Measurements from ENCODE around the gene SENP6.
"Not testable (repeated sequence)": the region's sequence is repeated elsewhere in the genome, so short reads cannot be mapped to it uniquely, and the experiment has no call there.

The SENP6 gene

DNA sequence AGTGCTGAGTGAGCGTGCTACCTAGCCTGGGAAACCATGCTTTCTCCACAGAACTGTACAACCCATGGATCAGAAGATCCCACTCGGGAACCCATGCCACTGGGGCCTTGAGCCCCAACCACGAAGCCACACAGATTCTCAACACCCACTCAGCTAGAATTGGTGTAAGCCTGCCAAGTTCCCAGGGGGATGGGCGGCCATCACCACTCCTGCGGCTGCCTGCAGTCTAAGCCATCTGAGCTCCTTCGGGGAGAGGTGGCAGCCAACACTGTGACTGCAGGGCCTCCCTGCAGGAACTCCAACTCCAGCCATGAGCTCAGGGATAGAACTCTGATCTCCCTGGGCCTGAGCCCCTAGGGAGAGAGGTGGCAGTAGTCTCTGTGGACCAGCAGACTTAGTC is 33.6 kb upstream of the SENP6 start:
- no peak overlapping the region for H3K4me3 ChIP-seq (replicated peaks; ENCODE audit: low read depth, low read length)
- H3K27me3 ChIP-seq (replicated peaks; ENCODE audit: control insufficient read depth, insufficient read depth, low read length) = no peaks in the 10 kb centered on the region
- H3K36me3 ChIP-seq (ENCODE audit: control insufficient read depth, insufficient read depth, low read length) = no peaks in the 10 kb centered on the region
- no peak for DNase-seq (ENCODE audit: extremely low read depth, insufficient read length)
- TF ChIP-seq, protein P1, sequence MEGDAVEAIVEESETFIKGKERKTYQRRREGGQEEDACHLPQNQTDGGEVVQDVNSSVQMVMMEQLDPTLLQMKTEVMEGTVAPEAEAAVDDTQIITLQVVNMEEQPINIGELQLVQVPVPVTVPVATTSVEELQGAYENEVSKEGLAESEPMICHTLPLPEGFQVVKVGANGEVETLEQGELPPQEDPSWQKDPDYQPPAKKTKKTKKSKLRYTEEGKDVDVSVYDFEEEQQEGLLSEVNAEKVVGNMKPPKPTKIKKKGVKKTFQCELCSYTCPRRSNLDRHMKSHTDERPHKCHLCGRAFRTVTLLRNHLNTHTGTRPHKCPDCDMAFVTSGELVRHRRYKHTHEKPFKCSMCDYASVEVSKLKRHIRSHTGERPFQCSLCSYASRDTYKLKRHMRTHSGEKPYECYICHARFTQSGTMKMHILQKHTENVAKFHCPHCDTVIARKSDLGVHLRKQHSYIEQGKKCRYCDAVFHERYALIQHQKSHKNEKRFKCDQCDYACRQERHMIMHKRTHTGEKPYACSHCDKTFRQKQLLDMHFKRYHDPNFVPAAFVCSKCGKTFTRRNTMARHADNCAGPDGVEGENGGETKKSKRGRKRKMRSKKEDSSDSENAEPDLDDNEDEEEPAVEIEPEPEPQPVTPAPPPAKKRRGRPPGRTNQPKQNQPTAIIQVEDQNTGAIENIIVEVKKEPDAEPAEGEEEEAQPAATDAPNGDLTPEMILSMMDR (IDR thresholded peaks at IDR 0.05; ENCODE audit: insufficient read depth, low read length, poor library complexity, severe bottlenecking) = no peak

DNA sequence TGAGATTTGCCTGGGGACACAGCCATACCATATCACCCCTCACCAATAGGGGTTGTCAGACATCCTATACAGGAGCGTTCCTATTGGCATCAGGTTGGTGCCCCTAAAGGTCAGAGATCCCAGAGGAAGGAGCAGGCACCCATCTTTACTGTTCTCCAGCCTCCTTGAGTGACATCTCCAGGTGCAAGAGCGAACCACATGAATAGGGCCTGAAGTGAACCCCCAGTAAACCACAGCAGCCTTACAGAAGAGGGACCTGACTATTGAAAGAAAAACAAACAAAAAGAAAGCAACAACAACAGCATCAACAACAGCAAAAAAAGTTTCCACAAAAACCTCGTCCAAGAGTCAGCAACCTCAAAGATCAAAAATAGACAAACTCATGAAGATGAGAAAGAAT is 32.7 kb upstream of the SENP6 start:
- no peaks in the 10 kb centered on the region for H3K36me3 ChIP-seq (ENCODE audit: control insufficient read depth, insufficient read depth, low read length)
- DNase-seq (ENCODE audit: extremely low read depth, insufficient read length) = no peak
- no peak overlapping the region for H3K4me3 ChIP-seq (replicated peaks; ENCODE audit: low read depth, low read length)
- H3K27me3 ChIP-seq (replicated peaks; ENCODE audit: control insufficient read depth, insufficient read depth, low read length) = no peaks in the 10 kb centered on the region
- TF ChIP-seq, protein P1 (IDR thresholded peaks at IDR 0.05; ENCODE audit: insufficient read depth, low read length, poor library complexity, severe bottlenecking) = no peak

DNA sequence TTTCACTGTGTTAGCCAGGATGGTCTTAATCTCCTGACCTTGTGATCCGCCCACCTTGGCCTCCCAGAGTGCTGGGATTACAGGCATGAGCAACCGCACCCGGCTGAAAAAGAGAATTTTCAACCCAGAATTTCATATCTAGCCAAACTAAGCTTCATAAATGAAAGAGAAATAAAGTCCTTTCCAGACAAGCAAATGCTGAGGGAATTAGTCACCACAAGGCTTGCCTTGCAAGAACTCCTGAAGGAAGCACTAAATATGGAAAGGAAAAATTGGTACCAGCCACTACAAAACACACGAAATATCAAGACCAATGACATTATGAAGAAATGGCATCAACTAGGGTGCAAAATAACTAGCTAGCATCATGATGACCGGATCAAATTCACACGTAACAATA is 31.0 kb upstream of the SENP6 start:
- H3K36me3 ChIP-seq (ENCODE audit: control insufficient read depth, insufficient read depth, low read length); H3K4me3 ChIP-seq (replicated peaks; ENCODE audit: low read depth, low read length); DNase-seq (ENCODE audit: extremely low read depth, insufficient read length); H3K27me3 ChIP-seq (replicated peaks; ENCODE audit: control insufficient read depth, insufficient read depth, low read length): not testable (repeated sequence)

DNA sequence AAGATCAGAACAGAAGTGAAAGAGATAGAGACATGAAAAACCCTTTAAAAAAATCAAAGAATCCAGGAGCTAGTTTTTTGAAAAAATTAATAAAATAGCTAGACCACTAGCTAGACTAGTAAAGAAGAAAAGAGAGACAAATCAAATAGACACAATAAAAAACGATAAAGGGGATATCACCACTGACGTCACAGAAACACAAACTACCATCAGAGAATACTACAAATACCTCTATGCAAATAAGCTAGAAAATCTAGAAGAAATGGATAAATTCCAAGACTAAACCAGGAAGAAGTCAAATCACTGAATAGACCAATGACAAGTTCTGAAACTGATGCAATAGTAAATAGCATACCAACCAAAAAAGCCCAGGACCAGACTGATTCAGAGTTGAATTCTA is 29.6 kb upstream of the SENP6 start:
- Histone ChIP-seq H3K27me3 (replicated peaks; ENCODE audit: control insufficient read depth, insufficient read depth, low read length) (no peaks in the 10 kb centered on the region), H3K4me3 (replicated peaks; ENCODE audit: low read depth, low read length) (no peak overlapping the region), H3K36me3 (ENCODE audit: control insufficient read depth, insufficient read depth, low read length) (no peaks in the 10 kb centered on the region)
- no peak for DNase-seq (ENCODE audit: extremely low read depth, insufficient read length)
- TF ChIP-seq, protein P1 (IDR thresholded peaks at IDR 0.05; ENCODE audit: insufficient read depth, low read length, poor library complexity, severe bottlenecking) = no peak

DNA sequence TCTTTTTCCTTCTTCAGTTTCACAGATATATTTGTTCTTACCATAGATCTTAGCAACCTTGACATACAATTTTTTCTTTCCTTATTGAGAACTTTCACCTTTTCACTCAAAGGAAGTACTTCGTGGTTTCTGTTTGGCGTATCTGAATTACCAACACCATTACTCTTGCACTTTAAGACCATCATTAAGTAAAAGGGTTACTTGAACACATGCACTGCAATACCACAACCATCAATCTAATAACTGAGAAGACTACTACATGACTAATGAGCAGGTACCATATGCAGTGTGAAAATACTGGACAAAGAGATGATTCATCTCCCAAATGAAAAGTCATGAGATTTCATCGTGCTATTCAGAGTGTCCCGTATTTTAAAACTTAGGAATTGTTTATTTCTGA is 21.7 kb upstream of the SENP6 start:
- peak; percentile 26 for DNase-seq (ENCODE audit: extremely low read depth, insufficient read length)
- TF ChIP-seq, protein P1 (IDR thresholded peaks at IDR 0.05; ENCODE audit: insufficient read depth, low read length, poor library complexity, severe bottlenecking) = no peak

DNA sequence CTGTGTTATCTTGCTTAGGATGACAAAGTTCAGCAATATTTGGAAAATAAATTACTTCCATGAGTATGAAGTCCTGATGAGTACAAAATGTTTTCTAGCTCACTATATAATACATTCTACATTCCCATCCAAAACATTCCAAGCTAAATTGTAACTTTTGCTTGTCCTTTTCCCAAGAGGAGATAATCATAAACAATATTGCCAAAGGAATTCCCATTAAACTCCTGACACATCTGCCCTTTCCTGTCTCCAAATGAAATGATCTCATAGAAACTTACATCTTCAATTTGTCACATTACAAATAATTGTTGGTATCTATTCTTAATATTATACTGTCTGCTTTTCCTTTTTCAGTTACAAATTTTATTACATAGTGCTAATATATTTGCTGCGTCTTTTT is 20.4 kb upstream of the SENP6 start:
- DNase-seq (ENCODE audit: extremely low read depth, insufficient read length) = no peak
- no peaks in the 10 kb centered on the region for H3K27me3 ChIP-seq (replicated peaks; ENCODE audit: control insufficient read depth, insufficient read depth, low read length)
- TF ChIP-seq, protein P1 (IDR thresholded peaks at IDR 0.05; ENCODE audit: insufficient read depth, low read length, poor library complexity, severe bottlenecking) = no peak

More for the DNA sequence above, 21.7 kb upstream of the SENP6 start:
- no peaks in the 10 kb centered on the region for H3K36me3 ChIP-seq (ENCODE audit: control insufficient read depth, insufficient read depth, low read length)
- H3K27me3 ChIP-seq (replicated peaks; ENCODE audit: control insufficient read depth, insufficient read depth, low read length) = no peaks in the 10 kb centered on the region
- H3K4me3 ChIP-seq (replicated peaks; ENCODE audit: low read depth, low read length) = no peak overlapping the region

DNA sequence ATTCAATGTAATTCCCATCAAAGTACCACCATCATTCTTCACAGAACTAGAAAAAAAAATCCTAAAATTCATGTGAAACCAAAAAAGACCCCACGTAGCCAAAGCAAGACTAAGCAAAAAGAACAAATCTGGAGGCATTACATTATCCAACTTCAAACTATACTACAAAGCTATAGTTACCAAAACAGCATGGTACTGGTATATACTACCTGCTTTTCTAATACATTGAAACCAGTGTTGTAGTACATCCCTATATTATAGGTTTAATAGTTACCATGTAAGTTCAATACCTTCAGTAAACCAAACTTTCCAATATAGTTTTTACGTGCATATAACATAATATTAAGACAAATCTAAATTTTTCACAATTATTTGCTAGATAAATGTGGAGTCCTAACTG is 17.1 kb upstream of the SENP6 start:
- H3K4me3 ChIP-seq (replicated peaks; ENCODE audit: low read depth, low read length); DNase-seq (ENCODE audit: extremely low read depth, insufficient read length); H3K27me3 ChIP-seq (replicated peaks; ENCODE audit: control insufficient read depth, insufficient read depth, low read length); H3K36me3 ChIP-seq (ENCODE audit: control insufficient read depth, insufficient read depth, low read length): not testable (repeated sequence)

More for the DNA sequence above, 20.4 kb upstream of the SENP6 start:
- Histone ChIP-seq H3K4me3 (replicated peaks; ENCODE audit: low read depth, low read length) (no peak overlapping the region), H3K36me3 (ENCODE audit: control insufficient read depth, insufficient read depth, low read length) (no peaks in the 10 kb centered on the region)
